Left lung (tissue), 10 donors: Measurements from ENCODE around the gene PSD. TPM values are rescaled to one million over a fixed set of nuclear protein-coding genes. Genes with fewer than 3 reads are reported as not detected.

ENCODE experiments used
- ATAC-seq: fragments of 200-7000 bp; cut with Tn5 transposase; one replicate; pipeline ENCODE4 v1.9.1; 2020; ENCODE audit warnings: moderate library complexity
- DNase-seq, 4 donors: peaks; one replicate each; pipeline ENCODE4 v3.0.0-alpha.2; 2013 to 2020
- H3K27ac ChIP-seq, 2 donors: fragments of 200-600 bp; sonication (generic) in 1 of 2; one replicate each; pipeline versions ENCODE4 v1.5.0 to v1.8.0; 2020 to 2021
- H3K27me3 ChIP-seq, 2 donors: fragments of 200-600 bp; sonication (generic) in 1 of 2; one replicate each; pipeline versions ENCODE4 v1.5.0 to v1.8.0; 2020 to 2021
- H3K36me3 ChIP-seq, 2 donors: fragments of 200-600 bp; sonication (generic) in 1 of 2; one replicate each; pipeline versions ENCODE4 v1.5.0 to v1.8.0; 2020 to 2021
- H3K4me1 ChIP-seq, 2 donors: fragments of 200-600 bp; one replicate each; pipeline ENCODE4 v1.8.0; 2021
- H3K4me3 ChIP-seq, 2 donors: fragments of 200-600 bp; sonication (generic) in 1 of 2; one replicate each; pipeline versions ENCODE4 v1.5.0 to v1.8.0; 2020 to 2021; ENCODE audit warnings: mild to moderate bottlenecking in 1 of 2
- H3K9me3 ChIP-seq, 2 donors: fragments of 200-600 bp; sonication (generic) in 1 of 2; one replicate each; pipeline versions ENCODE4 v1.5.0 to v1.8.0; 2020 to 2021
- CTCF ChIP-seq, 2 donors: fragments of 200-600 bp; sonication (generic) in 1 of 2; IDR thresholded peaks; one replicate each; pipeline versions ENCODE4 v1.5.0 to v1.8.0; 2021; ENCODE audit warnings: antibody characterized with exemption in 2 of 2
- intact Hi-C, 2 donors: fragments of 100-400 bp; cut with DNase I; formaldehyde crosslinking; loops; one replicate each; pipeline versions ENCODE4 v1.11.2 to v1.14.2; 2022
- polyA plus RNA-seq, 6 donors: library from polyadenylated mRNA; unstranded; fragments of 120-200 nt; gene quantifications; one replicate each; pipeline ENCODE4 v1.2.1, GENCODE V29; 2013; ENCODE audit not compliant: insufficient read length in 6 of 6
- total RNA-seq, 2 donors: library from RNA; stranded (reverse); fragmentation: NEBNext Ultra II Directional; extraction: Animal tissue kit (Norgen Biotek cat#: 25700); gene quantifications; one replicate each; pipeline ENCODE4 v1.2.1, GENCODE V29; 2021
- donor health status: DM: no; HTN: yes; CAD: no.
- donor health status: DM: no; HTN: no; CAD: no.

PSD gene
- total and polyA plus RNA-seq, 8 donors: 1.4 to 15.1 (median 9.9) TPM

GRCh38 chr10:102396730-102397151, 21.8 kb downstream of the PSD start:
- no peaks in the 10 kb centered on the region for H3K27me3 ChIP-seq
- intact Hi-C loops: loop anchor here in 1 of 2 donors (10.0 kb wide), 1 partner anchor 198 kb away; no protein-coding TSS in a partner anchor
- H3K9me3 ChIP-seq: no peaks in the 10 kb centered on the region
- TF ChIP-seq CTCF (IDR thresholded peaks at IDR 0.05): no peak
- peak overlapping the region in 1 of 2 donors; percentile 96 for H3K27ac ChIP-seq
- peaks cover 0 to 47% of the 10 kb centered on the region in 2 donors for H3K36me3 ChIP-seq
- peak overlapping the region in 1 of 2 donors; percentile 72 for H3K4me3 ChIP-seq
- H3K4me1 ChIP-seq: peaks cover 13 to 57% of the 10 kb centered on the region in 2 donors
- DNase-seq (no peak), ATAC-seq (no peak)

- Histone ChIP-seq H3K27ac (peak overlapping the region; percentile 96), H3K4me1 (peaks cover 13 to 57% of the 10 kb centered on the region in 2 donors), H3K9me3 (no peaks in the 10 kb centered on the region), H3K4me3 (peak overlapping the region; percentile 44 to 72), H3K27me3 (no peaks in the 10 kb centered on the region), H3K36me3 (peaks cover 0 to 42% of the 10 kb centered on the region in 2 donors)
- TF ChIP-seq CTCF (IDR thresholded peaks at IDR 0.05): no peak
- DNase-seq (no peak), ATAC-seq (no peak)
- intact Hi-C loops: loop anchor here in 1 of 2 donors (10.0 kb wide), 1 partner anchor 199 kb away; no protein-coding TSS in a partner anchor
These were observed 22.3 kb downstream of the PSD start for GRCh38 chr10:102396317-102396650.

- no peaks in the 10 kb centered on the region for H3K27me3 ChIP-seq
- peaks cover 0 to 36% of the 10 kb centered on the region in 2 donors for H3K36me3 ChIP-seq
- DNase-seq: peak; percentile 90 to 96 (median 93)
- intact Hi-C loops: loop anchor here in 1 of 2 donors (10.0 kb wide), 1 partner anchor 199 kb away; no protein-coding TSS in a partner anchor
- H3K27ac ChIP-seq: peak within 1 kb of the TSS; percentile 96
- peak within 1 kb of the TSS; percentile 44 to 72 for H3K4me3 ChIP-seq
- TF ChIP-seq CTCF (IDR thresholded peaks at IDR 0.05): no peak
- ATAC-seq: peak; percentile 72
- peaks cover 13 to 57% of the 10 kb centered on the region in 2 donors for H3K4me1 ChIP-seq
- no peaks in the 10 kb centered on the region for H3K9me3 ChIP-seq
These were observed 22.9 kb downstream of the PSD start, which contains the start of gene NFKB2 for GRCh38 chr10:102395400-102396316. Gene NFKB2 (plus strand): TSS chr10:102395705. CDS start chr10:102395960, 255 bp downstream.

GRCh38 chr10:102394801-102395399, 23.7 kb downstream of the PSD start:
- ATAC-seq (peak; percentile 0), DNase-seq (peak in 1 of 4 donors; percentile 26)
- Histone ChIP-seq H3K4me3 (peak overlapping the region; percentile 44 to 72), H3K4me1 (peaks cover 13 to 52% of the 10 kb centered on the region in 2 donors), H3K27me3 (no peaks in the 10 kb centered on the region), H3K27ac (peak overlapping the region; percentile 96), H3K9me3 (no peaks in the 10 kb centered on the region), H3K36me3 (peaks cover 0 to 29% of the 10 kb centered on the region in 2 donors)
- TF ChIP-seq CTCF (IDR thresholded peaks at IDR 0.05): no peak
- intact Hi-C loops: loop anchor here in 1 of 2 donors (10.0 kb wide), 1 partner anchor 200 kb away; no protein-coding TSS in a partner anchor
